Measurements from ENCODE around the gene TTC39C.

TTC39C gene

DNA sequence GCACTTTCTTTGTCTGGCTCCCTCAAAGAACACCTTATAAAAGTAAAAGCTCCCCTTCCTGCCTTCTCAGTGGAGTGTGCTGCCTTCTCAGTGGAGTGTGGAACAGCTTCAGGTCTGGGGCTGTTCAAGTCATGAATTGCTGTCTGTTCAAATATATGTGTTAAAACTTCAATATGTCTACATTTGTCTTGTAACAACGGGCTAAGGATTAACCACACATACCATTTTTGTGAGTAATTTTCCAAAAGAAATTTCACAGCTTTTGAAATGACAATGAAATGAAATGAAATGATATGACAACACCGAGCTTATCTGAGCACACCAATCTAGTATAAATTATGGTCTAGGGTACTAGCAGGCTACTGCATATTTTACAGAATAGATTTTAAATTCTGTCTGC, 167.3 kb downstream of the TTC39C start:
- DNase-seq = no peak
